ENCODE data around the gene PDE6B.

Gene PDE6B

DNA sequence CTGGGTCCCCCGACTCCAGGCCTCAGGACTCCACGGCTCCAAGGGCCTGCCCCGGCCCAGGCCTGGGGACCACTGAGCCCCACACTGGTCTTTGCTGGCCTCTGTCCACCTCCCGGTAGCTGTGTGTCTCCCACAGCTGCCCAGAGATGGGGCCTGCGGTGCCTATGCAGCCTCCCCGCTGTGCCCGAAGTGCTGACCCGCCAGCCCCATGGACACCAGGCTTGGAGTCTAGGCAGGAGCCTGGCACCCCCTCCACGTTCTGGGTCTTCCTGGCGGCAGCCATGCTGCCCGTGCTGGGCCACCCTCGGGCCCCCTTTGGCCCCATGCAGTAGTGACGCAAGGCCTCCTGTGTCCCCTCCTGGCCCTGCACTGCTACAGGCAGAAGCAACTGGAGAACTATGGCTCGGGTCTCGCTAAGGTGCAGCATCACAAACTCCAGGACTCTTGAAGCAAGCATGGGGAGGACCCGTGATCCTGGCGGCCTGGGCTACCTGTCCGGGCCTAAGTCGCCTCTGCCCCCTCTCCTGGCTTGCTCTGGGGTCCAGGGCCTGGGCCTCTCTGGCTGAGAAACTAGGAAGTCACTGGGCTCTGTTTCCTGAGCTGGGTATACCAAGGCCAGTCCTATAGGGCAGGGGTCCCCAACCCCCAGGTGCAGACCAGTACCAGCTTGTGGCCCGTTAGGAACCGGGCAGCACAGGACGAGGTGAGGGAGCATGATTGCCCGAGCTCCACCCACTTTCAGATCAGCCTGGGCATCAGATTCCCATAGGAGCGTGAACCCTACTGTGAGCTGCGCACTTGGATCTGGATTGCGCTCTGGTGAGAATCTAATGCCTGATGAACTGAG lies 49.9 kb downstream of the PDE6B start:
- DNase-seq, result no peak

- no peak for DNase-seq
These were observed 50.9 kb downstream of the PDE6B start for GRCh38 chr4:675980-676870.

GRCh38 chr4:676871-677235 lies 51.5 kb downstream of the PDE6B start:
- no peak for DNase-seq

DNA sequence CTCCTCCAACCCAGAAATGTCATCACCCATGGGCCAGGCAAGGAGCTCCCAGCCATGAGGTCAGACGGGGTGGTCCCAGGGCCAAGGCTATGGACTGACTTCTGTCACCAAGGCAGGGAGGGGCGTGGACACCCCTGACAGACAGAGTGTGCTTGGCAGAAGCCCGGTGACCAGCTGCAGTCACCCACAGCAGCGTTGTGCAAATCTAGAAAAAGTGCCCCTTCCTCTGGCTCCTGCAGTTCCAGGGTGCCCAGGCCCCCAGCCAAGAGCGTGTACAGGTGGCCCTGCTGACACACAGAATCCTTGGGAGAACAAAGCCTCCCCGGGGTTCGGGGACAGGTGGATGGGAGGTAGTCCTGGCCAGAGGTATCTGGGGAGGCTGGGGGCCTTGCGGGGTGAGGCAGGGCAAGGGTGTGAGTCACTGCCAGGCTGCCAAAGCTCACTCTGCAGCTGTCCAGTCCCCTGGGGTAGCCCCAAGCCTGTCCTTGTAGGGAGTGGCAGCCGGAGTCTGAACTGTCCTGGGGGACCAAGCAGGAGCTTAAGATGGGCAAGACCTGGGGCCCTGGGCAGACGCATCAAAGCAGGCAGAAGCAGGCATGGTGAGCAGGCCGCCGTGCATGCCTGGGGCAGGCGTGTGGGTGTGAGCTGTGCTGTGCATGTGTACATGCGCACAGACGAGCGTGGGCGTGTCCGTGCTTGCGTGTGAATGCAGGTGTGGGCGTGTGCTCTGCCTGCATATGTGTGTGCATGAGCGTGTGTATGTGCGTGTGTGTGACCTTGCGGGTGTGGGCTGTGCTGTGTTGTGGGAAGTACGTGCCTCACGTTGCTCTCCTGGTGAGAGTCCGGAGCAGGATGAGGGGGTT lies 52.3 kb downstream of the PDE6B start:
- no peak for DNase-seq

DNA sequence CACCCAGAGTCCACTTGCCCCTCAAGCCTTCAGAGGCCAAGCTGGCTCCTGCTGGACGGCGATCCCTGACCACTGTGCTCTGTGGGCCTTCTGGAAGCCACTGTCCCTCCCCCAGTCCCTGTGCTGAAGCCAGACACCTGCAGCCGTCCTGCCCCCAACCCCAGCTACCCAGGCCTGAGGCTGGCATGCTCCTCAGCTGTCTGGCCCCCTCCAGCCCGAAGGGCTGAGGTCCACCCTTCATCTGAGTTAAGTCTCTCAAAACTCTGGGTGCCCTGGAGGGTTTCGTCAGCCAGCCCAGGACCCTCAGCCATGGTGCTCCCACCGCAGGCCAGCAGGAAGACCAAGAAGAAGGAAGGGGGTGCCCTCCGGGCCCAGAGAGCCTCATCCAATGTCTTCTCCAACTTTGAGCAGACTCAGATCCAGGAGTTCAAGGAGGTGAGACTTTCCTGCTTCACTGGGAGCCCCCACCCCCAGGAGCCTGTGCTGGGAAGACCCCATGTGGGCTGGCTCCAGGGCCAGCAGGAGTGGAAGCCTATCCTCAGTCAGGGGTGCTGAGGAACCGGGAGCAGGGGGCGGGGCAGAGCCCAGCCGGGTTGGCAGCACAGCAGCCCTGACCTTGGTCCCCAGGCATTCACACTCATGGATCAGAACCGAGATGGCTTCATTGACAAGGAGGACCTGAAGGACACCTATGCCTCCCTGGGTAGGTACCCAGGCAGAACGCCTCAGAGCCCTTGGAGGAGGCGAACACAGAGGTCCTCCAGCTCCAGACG lies 53.1 kb downstream of the PDE6B start:
- no peak for DNase-seq

- DNase-seq, result no peak
These were observed 53.7 kb downstream of the PDE6B start for GRCh38 chr4:679104-679481.

GRCh38 chr4:679629-680028 lies 54.3 kb downstream of the PDE6B start:
- DNase-seq, result no peak

DNA sequence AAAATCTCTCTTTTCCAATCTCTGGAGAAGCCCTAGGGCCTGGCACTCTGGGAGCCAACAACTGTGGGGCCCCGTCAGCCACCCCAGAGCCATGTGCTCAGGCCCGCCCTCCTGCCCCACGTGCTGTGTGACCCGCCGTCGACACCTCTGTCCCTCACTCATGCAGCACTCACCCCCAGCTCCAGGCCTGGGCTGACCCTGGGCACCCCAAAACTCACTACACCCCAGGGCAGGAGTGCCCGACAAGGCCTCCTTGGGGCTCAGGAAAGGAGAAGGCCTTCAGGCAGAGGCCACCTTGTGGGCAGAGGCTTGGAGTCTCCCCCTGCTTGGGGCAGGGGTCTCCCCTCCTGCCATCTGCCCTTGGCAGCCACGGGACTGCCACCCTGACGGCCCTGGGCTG lies 54.7 kb downstream of the PDE6B start:
- DNase-seq, result no peak

- DNase-seq, result no peak
These were observed 55.2 kb downstream of the PDE6B start for GRCh38 chr4:680551-680927.

- no peak for DNase-seq
These were observed 55.7 kb downstream of the PDE6B start for GRCh38 chr4:680928-681645.

- peak; percentile 75 for DNase-seq
These were observed 56.5 kb downstream of the PDE6B start for GRCh38 chr4:681736-682451.

GRCh38 chr4:682490-683172 lies 57.3 kb downstream of the PDE6B start:
- no peak for DNase-seq

- no peak for DNase-seq
These were observed 58.0 kb downstream of the PDE6B start for GRCh38 chr4:683247-683897.

- peak; percentile 75 for DNase-seq
These were observed 58.7 kb downstream of the PDE6B start for GRCh38 chr4:683982-684622.

DNA sequence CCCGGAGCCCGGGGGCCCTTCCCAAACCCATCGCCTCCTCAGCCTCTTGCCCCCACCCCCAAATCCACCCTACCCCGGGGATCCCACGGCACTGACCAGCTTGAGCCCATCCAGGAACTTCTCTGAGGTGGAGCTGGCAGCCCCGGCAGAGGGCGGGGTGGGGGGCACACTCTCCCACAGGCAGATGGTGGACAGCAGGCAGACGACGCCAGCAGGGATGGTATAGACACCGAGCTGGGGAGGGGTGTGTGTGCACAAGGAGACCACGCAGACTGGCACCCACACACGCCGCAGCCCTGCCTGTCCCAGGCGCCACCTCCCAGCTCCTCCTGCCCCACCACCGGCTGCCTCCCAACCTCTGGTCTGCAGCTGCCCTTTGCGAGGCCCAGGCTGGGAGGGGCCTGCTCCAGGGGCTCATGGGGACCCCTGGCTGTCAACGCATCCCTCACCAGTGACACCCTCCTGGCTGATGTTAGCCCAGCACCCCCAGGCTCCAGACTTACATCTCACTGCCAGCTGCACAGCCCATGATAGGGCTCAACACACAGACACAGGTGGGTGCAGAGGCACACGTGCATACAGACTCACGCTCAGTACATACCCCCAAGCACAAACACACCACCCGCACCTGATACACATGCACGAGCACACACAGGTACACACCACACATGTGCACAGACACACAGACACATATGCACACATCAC lies 59.4 kb downstream of the PDE6B start:
- no peak for DNase-seq

GRCh38 chr4:685679-686412 lies 60.5 kb downstream of the PDE6B start:
- DNase-seq, result no peak

- no peak for DNase-seq
These were observed 61.2 kb downstream of the PDE6B start for GRCh38 chr4:686413-687040.
